ENCODE data around the gene GGNBP2.

Gene GGNBP2

DNA sequence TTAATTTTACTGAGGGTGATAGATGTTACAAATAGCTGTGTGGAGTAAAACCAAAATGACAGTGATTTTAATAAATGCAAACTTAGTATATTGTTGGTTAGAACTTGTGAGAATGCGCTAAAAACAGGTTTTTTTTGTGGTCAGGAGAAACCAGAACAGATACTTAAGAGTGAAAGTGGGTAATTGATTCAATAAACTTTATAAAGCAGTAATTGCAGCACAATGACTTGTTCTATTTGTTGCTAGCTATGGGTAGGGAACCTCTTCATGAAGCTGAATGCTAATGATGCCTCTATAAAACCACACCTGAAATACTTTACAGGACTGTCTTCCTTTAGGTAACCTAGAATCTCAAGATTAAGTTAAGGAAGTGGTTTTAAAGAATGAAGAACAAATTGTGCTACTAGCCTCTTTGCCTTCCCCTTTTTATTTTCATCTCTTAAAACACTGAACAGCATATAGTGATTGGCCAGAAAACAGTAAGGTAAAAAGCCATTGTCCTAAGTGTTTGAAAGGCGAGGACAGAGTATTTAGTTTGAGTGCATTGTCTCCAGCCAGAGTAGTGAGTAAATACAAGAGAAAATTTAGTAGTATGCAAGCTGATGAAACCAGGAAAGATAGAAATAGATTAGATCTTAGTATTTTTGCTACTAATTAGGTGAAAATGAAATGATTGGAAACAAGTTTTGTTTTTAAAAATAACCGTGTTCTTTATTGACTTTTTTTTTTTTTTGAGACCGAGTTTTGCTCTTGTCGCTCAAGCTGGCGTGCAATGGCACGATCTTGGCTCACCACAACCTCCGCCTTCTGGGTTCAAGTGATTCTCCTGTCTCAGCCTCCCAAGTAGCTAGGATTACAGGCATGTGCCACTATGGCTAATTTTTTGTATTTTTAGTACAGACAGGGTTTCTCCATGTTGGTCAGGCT is 6.0 kb downstream of the GGNBP2 start:
- DNase-seq (ENCODE audit: insufficient read length, low spot score) (no peak), FAIRE-seq (no peak)

DNA sequence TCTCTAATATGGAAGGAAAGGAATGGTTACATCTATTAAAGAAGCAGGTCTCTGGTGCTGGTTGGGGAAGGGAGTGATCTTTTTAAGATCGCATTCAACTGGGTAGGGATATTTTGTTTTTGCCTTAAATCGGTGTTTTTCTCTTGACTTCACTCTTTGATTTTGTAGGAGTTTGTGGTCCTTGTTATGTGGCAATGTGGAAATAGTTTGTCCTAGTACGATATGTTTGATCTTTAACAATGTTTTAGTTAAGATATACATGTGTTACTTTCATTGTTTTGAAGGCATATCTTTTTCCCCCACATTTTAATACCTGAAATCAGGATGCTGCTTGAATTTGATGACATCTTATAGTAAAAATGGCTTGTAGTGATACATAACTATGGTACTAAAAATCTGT is 8.7 kb downstream of the GGNBP2 start:
- FAIRE-seq: no peak

GRCh38 chr17:36566081-36566480 is 21.4 kb downstream of the GGNBP2 start:
- DNase-seq (ENCODE audit: insufficient read length, low spot score) (no peak), FAIRE-seq (no peak)

More for the DNA sequence above, 8.7 kb downstream of the GGNBP2 start:
- DNase-seq (ENCODE audit: insufficient read length, low spot score): no peak

- FAIRE-seq (no peak), DNase-seq (ENCODE audit: insufficient read length, low spot score) (no peak)
Observed at GRCh38 chr17:36575028-36575427, 30.3 kb downstream of the GGNBP2 start.

DNA sequence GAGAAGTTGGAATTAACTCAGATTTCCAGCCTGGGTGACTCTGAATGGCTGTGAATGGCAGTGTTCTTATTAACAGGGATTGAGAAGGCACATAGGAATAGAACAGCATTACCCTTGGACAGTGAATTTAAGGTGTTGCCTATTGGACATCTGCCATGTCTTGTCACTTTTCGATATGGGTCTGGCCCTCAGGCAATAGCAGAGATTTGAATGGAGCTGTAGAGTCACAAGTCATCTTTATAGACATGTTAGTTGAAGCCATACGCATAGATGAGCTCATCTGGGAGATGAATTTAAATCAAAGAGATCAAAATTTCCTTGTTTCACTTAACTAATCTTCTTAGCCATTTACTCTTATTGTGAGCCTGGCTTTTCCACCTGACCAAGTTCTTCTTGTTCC is 32.1 kb downstream of the GGNBP2 start:
- DNase-seq (ENCODE audit: insufficient read length, low spot score) (no peak), FAIRE-seq (no peak)

DNA sequence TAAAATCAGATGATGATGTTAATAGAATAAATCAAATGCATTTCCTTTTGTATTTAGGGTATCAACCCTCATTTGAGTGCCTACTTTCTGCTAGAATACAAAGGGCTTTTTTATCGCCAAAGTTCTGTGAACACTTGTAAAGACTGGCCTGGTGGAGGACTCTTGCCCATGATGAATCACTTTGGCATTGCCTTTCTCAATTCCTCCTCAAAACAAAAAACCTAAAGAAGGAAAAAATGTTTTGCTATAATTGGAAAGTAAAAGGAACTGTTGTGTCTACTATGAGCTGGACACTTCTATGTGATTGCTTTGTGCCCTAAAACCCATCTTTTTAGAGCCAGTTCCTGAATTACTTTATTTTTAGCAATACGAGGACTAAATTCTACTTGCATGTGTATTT is 34.0 kb downstream of the GGNBP2 start:
- FAIRE-seq (no peak), DNase-seq (ENCODE audit: insufficient read length, low spot score) (no peak)

DNA sequence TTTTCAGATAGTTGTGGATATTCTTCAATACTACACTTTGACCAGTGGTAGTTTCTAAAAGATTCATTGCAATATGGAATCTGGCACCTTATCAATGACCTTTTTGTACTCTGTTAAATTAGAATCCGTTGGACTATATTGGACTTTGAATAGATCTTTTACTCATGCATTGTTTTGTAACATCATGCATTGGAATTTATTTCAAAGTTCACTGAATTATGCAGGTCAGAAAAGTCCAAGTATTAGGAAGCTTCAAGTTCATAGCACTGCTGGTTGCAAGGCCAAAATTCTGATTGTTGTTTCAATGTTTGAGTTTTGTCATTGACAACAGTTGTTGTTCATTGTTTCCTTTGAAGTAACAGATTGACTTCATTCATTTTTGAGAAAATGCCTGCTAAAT is 39.1 kb downstream of the GGNBP2 start:
- no peak for DNase-seq (ENCODE audit: insufficient read length, low spot score)
- FAIRE-seq: no peak

DNA sequence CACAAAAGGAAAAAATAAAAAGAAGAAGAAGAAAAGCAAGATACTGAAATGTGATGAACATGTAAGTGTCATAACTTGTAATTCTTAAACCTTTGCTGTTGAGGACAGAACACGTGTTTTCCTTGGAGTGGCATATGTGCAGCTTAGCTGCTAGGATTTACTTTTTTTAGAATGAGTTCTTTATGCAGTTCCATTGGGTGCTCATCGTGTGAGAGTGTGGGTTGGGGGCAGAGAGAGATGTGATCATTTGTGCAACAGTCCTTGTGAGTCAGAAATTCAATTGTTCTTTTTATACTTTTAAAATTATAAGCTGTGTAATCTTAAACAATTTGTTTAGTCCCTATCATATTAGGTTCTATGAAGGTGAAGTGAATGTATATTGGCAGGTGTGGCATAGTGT is 41.4 kb downstream of the GGNBP2 start:
- DNase-seq (ENCODE audit: insufficient read length, low spot score) (no peak), FAIRE-seq (no peak)

- FAIRE-seq: no peak
Observed at GRCh38 chr17:36590082-36590481, 45.4 kb downstream of the GGNBP2 start.

GRCh38 chr17:36591434-36592315 is 47.0 kb downstream of the GGNBP2 start, which contains the start of gene DHRS11:
Gene DHRS11 (plus strand): TSS chr17:36591879. CDS start chr17:36592010, 131 bp downstream.
- FAIRE-seq (no peak), DNase-seq (ENCODE audit: insufficient read length, low spot score) (peak; percentile 93)

More at GRCh38 chr17:36590082-36590481, 45.4 kb downstream of the GGNBP2 start:
- no peak for DNase-seq (ENCODE audit: insufficient read length, low spot score)

GRCh38 chr17:36592316-36592715 is 47.6 kb downstream of the GGNBP2 start:
- DNase-seq (ENCODE audit: insufficient read length, low spot score): no peak

GRCh38 chr17:36592716-36593321 is 48.1 kb downstream of the GGNBP2 start:
- FAIRE-seq (no peak), DNase-seq (ENCODE audit: insufficient read length, low spot score) (no peak)

More at GRCh38 chr17:36592316-36592715, 47.6 kb downstream of the GGNBP2 start:
- no peak for FAIRE-seq

GRCh38 chr17:36593656-36594316 is 49.1 kb downstream of the GGNBP2 start:
- DNase-seq (ENCODE audit: insufficient read length, low spot score) (no peak), FAIRE-seq (no peak)

DNA sequence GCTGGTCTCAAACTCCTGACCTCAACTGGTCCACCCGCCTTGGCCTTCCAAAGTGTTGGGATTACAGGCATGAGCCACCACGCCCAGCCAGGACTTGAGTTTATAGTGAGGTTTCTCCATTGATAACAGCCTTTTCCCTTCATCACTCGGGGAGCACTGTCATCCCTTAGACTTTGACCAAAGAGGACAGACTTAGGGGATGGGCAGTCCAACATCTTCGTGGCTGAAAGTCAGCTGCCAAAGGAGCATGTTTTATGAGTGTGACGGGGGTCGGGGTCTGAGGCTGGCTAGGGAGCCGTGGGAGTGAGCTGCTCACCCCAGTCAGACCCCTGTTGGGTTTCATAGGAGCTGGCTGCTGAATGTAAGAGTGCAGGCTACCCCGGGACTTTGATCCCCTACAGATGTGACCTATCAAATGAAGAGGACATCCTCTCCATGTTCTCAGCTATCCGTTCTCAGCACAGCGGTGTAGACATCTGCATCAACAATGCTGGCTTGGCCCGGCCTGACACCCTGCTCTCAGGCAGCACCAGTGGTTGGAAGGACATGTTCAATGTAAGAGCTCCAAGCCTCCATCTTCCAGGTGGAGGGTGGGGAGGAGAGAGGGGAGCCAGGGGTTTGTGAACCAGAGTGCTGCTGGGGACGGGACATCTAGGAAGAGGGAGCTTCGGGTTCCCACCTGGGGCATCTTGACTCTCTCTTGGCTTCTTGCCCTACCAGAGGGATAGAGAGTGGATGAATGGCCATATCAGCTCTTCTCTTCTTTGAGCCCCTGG is 50.1 kb downstream of the GGNBP2 start:
- FAIRE-seq (no peak), DNase-seq (ENCODE audit: insufficient read length, low spot score) (no peak)

DNA sequence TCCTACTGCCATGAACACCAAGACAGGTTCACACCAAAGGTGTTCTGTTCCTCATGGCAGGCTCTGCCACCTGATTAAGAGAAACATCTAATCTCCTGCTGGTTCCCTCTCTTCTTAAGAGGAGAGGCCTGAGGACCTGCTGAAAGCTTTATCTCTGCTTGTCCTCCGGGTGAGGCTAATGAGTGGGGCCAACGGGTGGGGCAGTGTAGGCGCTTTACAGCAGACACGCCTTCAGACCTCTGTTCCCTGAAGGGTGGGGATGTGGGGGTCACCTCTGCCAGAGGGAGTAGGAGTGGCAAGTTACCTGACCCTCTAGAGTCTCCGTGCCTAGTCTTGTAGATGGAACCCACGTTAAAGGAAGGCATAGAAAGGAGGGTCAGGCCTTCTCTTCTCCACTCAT is 52.5 kb downstream of the GGNBP2 start:
- no peak for FAIRE-seq

DNA sequence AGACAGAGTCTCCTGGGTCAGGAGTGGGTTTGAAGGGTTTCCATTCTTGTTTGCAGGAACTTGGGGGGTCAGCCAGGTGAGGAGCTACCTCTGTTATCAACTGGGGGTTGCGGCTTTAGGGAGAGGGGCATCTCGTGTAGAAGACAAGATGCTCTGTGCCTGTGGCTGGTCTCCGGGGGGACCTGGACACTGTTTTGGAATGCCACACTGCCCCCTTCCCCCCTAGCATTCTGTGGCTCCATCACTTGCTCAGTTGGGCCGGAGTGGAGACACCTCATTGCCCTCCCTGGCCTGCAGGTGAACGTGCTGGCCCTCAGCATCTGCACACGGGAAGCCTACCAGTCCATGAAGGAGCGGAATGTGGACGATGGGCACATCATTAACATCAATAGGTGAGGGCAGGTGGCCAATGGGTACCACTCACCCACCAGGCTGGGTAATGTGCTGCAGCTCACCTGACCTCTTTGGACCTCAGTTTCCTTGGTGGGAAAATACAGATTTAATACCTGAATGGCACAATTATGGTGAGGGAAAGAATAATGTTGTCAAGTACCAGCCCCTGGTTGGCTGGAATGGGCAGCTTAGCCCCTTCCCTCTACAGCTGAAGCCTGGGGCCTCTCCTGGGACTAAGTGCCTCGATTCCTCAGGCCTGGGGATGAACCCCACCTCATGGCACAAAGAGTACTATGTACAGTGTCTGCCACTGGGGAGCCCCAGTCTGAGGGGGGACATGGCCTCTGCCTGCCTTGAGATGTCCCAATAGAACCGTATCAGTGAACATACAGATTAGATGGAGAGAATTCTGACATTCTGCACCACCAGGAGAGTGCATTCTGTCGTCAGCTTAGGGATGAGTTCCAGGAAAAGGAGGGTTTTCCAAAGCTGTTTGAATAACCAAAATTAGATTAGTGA is 53.4 kb downstream of the GGNBP2 start:
- FAIRE-seq: no peak
- DNase-seq (ENCODE audit: insufficient read length, low spot score): no peak

More for the DNA sequence above, 52.5 kb downstream of the GGNBP2 start:
- DNase-seq (ENCODE audit: insufficient read length, low spot score): no peak

DNA sequence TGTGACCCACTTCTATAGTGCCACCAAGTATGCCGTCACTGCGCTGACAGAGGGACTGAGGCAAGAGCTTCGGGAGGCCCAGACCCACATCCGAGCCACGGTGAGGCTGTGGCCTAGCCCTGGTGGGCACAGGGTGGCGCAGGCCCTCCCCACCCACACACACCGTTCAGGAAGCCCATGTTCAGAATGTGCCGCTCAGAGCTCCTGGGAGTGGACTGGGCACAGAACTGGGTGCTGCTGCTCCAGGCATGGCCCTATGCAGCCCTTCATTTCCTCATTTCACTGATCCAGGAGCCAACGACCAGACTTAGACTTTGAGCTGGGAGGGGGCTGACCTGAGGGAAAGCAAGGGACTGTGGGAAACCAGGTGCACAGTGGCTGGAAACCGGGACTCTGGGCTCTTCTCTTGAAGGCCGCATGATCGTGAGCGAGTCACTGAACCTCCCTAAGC is 54.3 kb downstream of the GGNBP2 start:
- DNase-seq (ENCODE audit: insufficient read length, low spot score): no peak
- no peak for FAIRE-seq

GRCh38 chr17:36599546-36600250 is 55.0 kb downstream of the GGNBP2 start:
- DNase-seq (ENCODE audit: insufficient read length, low spot score) (no peak), FAIRE-seq (no peak)

Measured in GM19239 (cell line).